Posterior cingulate gyrus (tissue), 11 donors: ENCODE data around the gene MYO5B.

Experiments used
- DNase-seq, 10 donors: peaks; one replicate each; pipeline versions ENCODE4 v3.0.0 to v3.0.0-alpha.2; 2020 to 2021; ENCODE audit warnings: mixed read lengths in 3 of 10
- intact Hi-C: fragments of 100-400 bp; cut with DNase I; formaldehyde crosslinking; loops from one replicate; pipeline ENCODE4 v1.15.1; 2023

The MYO5B gene

DNA sequence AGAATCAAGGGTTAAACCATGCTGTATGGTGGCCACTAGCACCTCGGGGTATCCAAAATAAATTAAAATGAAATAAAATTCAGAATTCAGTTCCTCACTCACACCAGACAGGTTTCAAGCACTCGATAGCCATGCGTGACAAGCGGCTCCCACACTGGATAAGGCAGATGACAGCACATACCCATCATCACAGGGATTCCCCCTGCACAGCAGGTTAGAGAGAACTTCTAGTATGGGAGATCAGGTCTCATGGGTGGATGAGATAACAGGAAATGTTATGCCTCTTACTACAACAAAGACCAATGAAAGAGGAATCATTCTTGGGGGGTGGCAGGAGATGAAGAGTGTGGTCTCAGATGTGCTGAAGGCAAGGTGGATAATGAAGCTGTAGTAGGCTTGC lies 259.7 kb downstream of the MYO5B start:
- no peak for DNase-seq
- intact Hi-C loops, result no loop called here

DNA sequence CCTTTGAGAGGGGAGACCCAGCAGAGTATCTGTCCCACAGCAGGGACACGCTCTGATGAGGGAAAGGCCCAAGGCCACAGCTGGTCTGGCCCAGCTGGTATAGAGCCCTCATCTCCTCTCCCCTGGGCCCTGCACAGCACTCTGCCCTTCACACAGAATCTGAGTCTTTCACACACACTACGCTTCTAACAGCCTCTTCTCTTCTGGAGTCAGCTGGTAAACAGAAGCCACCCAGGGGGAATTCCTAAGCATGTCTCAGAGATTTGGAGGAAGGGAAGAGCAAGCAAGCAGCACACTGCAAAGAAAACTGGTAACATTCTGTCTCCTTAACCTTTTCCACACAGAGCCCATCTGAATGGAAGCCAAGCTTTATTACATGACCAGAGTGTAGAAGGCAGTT lies 260.5 kb downstream of the MYO5B start:
- intact Hi-C loops, result no loop called here
- no peak for DNase-seq

DNA sequence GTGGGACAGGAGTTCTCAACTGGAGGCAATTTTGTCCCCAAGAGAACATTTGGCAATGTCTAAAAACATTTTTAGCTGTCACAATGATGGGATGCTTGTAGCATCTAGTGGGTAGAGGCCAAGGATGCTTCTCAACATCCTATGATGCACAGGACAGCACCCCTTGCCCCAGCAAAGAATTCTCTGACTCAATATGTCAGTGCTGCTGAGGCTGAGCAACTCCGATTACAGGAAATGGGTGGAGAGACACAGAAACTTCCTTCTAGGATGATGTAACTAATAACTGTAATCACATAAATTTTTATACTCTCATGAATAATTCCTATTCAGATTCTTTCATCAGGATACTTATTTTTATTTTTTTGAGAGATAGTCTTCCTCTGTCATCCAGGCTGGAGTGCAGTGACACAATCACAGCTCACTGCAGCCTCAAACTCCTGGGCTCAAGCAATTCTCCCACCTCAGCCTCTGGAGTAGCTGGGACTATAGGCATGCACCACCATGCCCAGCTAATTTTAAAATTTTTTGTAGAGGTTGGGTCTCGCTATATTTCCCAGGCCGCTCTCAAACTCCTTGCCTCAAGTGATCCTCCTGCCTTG lies 261.3 kb downstream of the MYO5B start:
- DNase-seq, result no peak
- intact Hi-C loops, result no loop called here

DNA sequence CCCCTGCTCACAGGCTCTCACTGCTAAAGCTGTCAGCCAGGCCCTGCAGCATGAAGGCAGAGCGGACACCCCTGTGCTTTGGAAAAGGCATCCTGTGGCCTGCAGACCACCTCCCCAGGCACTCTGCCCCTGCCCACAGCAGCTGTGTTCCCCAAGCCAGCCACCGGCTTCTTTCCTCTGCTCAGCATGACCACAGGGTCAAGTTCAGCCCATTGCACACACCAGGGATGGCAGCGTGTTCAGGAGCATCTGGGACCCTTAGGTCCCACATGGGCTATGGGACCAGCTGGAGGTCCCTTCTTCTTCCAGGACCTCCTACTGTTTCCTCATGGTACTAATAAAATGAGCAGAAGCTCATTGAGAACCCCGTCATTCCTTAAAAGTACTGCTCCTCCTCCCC lies 263.2 kb downstream of the MYO5B start:
- DNase-seq, result no peak
- intact Hi-C loops, result no loop called here

DNA sequence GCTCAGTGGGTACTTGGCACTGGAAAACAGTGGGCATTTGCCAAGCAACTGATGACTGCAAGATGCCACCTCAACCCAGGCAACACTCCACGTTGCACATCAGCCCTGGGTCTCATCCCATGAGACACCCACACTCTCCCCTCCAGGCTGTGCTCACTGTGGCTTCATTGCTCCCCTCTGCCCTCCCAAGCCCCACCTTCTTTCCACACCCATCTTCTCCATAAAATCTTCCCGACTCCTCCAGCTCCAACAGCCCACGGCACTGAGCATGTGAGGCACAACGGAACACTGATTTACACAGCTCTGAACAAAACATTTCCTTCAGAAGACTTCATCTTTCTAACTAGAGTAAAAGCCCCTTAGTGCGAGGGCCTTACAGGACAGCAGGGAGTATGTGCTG lies 263.8 kb downstream of the MYO5B start:
- DNase-seq, result no peak
- intact Hi-C loops, result no loop called here

DNA sequence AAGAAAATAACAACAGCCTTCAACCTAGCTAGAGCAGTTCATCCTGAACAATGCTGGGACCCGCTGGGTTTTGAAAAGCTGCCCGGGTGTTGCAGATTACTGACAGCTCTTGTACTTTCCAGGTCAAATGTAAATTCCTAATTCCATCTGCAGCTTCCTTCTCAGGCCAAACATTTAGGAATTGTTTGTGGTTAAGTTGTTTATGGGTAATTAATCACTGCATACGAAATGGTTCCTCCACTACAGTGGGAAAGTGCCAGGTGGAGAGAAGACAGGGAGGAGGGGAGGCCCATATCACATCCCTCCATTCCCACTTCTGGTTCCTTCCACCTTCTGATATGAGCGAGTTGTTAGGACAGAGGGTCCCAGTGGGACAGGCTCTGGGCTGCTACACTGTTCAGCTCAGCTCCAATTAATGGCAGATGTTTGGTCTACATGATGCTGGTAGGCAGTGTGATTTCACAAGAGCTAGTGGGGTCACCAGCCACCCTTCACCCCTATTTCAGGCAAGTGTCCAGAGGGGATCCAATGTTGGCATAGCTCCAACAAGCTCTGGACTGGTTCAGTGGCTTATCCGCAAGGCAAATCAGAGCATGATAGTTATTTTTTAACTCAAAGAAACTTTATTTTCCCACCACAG lies 268.7 kb downstream of the MYO5B start:
- no peak for DNase-seq
- intact Hi-C loops, result no loop called here

DNA sequence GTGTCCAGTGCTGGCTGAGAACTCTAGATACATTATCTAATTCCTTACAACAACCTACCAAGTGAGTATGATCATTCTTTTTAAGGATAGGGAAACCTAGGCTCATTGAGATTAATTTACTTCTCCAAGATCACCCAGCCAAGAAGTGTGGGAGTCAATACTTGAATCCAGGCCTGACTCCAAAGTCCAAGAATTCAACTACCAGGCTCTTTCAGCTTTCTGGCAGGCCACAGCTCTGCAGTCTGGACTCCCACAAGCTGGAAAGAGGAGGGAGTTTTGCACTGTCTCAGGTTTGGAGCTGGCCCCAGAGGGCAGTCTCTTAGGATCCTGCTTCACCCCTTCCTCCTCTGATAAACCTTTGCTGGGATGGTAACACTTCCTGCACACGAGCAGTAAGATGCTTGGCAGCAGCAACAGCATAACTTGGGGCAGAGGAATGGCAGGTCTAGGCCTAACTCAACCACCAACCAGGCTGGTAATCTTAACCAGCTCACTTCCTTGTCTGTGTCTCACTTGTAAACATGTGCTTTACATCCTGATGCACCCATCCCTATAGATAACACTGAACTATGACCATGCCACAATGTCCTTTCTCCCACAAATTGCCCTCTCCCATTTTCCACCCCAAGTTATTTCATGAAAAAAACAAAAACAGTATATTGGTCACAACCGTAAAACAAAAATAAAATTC lies 270.5 kb downstream of the MYO5B start:
- no peak for DNase-seq
- intact Hi-C loops, result no loop called here

DNA sequence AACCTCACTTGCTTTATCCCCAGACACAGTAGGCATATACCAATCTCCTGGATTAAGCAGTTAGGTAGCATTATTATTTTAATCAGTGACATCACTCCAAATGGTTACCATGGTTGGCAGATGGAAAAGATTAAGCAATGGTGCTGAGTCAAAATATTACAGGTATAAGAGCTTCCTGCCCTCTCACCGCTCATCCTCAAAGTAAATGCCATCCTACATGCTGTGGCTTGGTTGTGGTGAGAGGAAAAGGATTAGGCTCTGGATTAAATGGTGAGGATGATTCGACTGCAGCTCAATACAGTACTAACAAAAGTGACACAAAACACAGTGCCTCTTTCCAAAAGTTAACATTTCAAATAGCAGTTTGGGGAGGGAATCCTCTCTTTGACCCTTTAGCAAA lies 272.7 kb downstream of the MYO5B start:
- intact Hi-C loops, result no loop called here
- no peak for DNase-seq

DNA sequence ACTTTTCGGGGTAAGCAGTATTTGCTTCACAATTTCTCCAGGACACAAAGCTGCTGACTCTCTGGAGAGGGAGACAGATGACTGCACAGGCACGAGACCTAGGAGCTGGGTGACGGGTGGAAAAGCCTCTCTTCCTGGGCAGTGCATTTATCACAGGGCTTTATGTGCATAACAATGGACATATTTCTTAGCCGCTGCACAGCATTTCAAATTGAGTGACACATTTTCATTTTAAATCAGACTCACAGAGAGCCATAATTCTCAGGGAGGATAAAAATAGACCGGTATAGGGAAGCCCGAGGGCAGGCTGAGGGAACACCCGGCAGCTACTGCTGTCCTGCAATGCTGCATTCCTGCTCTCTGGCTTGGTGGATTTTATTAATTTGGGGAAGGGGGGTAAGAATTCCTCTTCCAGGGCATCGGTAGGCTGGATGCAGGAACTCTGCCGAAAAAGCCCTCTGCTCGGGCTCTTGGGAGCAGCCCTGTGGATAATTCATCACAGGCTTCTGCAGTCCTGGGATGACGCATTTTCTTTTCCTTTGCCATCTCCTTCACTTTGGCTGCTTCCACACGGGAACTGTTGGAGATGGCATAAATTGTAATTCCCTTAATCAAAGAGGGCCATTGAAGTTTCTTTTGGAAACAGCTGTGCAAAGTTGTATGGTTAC lies 273.5 kb downstream of the MYO5B start:
- DNase-seq, result no peak
- intact Hi-C loops, result no loop called here

DNA sequence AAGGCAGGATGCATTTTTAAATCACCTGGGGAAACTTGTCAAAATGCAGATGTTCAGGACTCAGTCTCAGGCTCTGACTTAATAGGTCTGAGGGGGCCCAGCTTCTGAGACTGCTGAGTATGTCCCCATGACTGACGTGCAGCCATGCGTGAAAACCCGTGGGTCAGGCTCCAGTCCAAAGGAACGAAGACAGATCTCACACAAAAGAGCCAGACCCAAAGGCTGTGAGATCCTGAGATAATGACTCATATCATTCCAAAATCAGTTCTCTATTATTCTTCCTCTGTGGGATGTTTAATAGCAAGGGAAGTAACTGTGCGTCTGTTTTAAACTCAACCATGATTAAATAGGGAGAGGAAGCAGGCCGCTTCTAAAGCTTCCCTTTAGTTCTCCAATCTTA lies 274.2 kb downstream of the MYO5B start:
- no peak for DNase-seq
- intact Hi-C loops, result no loop called here

DNA sequence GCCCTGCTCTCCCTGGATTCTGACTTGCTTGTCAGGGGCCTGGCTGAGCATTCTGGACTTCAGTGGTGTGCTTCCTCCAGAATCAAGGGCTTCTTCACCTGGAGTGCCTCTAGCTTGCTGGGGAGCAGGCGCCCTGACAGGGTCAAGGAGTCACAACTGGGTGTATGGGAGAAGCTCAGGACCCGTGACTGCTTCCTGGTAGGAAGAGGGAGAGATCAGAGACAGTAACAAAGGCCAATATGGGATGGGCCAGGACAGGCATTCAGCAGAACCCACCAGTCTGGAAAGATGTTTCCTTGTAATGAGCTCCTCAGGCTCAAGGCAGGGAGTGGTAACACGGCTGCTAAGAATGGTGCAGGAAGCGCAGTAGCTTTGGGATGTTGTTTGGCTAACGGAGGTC lies 277.2 kb downstream of the MYO5B start:
- intact Hi-C loops, result no loop called here
- no peak for DNase-seq

DNA sequence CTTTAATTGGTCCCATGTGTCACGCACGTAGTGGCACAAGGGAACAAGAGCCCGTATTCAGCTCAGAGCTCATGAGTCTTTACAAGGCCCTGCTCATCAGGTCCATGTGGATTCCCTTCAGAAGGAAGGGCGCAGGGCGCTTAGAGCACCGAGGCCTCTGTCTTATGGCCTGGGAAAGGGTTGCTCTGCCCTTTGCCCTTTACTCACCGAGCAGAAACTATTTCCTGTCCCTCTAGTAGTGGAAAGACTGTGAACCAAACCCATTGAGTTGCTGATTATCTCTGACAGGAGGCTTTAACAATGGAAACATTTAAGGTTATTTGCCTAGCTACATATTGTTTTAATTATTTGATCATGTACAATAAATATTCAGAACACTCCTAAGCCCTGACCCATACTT lies 279.6 kb downstream of the MYO5B start:
- intact Hi-C loops, result no loop called here
- no peak for DNase-seq

DNA sequence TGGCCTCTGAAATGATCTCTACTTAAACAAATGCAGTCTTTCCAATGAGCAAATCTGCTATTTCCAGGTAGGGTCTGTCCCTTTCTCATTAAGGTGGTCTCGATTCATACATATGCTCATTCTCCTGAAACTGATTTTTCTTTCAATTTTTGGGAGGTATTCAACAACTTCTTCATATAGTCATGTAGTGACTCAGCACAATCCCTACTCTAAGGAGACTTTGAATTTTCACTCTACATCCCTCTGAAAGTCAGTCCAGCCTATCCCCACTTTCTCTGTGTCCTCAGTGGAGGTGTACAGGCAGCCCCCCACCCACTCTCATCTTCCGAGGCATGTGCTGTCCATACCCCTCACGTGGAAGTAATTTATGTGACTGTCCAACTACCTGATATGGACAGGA lies 281.7 kb downstream of the MYO5B start:
- DNase-seq, result no peak
- intact Hi-C loops, result no loop called here

DNA sequence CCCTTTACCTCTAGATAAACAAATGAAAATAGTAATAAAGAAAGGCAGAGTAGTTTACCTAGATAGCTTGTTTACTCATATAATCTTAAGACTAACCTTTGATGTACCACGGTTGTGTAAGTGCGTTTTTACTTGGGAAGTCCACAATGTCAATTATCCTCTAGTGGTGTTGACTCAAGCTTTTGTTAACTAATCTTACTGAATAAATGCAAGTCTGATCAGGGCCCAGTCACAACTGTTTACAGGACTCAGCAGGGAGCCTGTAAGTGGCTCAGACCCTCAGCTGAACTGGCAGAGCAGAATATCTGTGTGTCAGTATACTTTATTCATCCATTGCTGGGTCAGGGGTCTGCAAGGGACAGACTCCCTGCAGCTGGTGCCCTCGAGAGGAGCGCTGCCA lies 283.5 kb downstream of the MYO5B start:
- no peak for DNase-seq
- intact Hi-C loops, result no loop called here

DNA sequence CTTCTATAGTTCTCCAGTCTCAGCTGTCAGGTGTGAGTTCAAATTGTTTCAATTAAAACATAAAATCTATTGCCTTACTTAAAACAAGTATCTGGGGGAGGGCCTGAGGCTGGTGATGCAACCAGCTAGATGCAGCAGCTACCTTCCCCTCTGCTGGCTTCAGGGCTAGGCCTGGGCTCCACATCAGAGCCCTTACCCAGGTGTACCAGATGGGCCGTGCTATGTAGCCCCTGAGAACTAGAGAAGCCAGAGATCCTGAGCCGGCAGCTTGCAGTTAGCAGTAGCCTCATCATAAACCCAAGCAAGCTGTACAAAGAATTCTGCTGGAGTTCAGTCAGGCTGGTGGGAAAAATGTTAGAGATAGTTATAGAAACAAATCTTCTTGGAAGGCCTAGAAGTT lies 284.0 kb downstream of the MYO5B start:
- intact Hi-C loops, result no loop called here
- no peak for DNase-seq

DNA sequence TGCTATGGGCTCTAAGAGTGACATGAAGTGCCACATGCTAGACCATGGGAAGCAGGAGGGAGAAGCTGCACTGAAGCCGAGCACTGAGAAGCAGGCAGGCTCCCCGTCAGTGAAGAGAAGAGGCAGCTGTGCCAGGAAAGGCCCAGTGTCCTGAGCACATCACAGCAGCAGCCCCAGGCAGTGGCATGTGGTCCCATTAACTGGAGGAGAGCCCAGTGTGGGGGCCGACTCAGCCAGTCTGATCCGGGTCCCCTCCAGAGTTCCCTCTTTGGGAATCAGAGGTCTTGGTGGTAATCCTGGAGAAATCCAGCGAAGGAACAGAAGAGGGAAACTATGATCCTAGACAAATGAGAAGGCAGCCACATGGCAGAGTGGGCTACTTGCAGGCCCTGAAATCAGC lies 284.9 kb downstream of the MYO5B start:
- no peak for DNase-seq
- intact Hi-C loops, result no loop called here

DNA sequence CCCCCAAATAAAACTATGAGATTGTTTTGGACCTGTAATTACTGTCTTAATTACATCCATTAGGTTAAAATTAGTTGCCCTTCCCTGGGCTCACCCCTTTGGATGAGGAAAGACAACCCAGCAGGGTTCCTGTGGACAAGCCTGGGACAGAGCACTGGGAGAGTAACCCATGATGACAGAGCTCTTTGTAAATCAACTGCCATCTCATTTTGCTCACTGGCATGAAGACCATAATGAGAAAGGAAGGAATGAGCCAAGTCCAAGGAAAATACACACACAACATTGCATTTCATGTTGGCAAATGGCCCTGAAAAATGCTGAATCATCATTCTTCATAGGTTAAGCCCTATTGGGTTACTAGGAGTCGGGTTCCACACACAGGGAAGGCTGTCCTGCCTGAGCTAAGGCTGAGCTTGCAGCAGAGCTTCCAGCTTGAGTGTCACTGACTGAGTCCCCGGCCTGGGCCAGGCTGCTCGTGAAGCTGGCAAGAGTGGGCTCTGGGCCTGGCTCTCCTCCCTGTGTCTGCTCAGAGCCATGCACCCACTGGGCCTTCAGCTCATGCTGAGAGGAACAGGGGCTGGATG lies 287.5 kb downstream of the MYO5B start:
- intact Hi-C loops, result no loop called here
- no peak for DNase-seq

DNA sequence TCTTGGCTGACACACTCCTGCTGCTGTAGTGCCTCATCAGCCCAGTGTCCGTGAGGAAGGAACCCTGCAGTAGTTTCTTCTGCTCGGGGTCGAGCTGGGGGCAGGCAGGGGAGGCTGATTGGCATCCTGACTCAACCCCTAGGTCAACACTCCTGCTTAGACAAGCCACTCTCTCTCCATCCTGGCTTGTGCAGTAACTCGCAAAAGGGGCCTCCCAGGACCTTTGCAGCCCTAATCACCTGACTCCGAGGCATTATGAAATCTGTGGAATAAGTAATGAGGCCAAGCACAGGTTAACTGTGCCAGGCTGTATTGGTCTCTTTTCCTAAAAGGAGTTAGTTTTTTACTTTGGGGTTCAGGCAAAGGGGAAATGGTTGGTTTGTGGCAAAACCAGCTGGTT lies 289.2 kb downstream of the MYO5B start:
- no peak for DNase-seq
- intact Hi-C loops, result no loop called here

DNA sequence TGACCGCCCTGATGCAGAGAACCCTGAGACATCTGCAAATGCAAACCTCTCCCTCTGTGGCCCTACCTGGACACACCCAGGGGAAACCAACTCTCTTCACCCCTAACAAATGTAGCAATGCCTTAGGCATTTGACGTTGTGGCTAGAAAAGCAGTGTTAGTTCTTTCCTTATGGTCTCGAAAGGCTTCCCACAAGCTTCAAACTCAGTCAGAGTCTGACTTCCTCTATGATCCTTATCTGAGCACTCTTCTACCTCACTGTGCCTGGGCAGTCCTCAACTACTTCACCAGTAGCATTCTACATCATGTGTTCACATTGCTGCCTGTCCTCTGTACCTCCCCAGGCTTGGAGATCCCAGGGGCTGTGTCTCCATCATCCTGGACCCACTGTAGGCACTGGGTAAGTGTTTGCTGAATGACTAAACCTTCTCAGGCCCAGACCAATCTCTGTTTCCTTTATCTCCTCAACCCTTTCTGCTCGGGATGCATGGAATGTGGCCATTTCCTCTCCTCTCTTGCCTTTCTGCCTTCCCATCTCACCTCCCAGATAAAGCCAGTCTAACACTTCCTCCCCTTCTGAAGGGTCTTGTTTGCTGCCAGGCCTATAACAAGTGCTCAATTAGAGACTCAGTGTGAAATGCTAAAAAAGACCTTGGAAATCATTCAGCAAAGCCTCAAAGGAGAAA lies 289.9 kb downstream of the MYO5B start:
- intact Hi-C loops, result no loop called here

DNA sequence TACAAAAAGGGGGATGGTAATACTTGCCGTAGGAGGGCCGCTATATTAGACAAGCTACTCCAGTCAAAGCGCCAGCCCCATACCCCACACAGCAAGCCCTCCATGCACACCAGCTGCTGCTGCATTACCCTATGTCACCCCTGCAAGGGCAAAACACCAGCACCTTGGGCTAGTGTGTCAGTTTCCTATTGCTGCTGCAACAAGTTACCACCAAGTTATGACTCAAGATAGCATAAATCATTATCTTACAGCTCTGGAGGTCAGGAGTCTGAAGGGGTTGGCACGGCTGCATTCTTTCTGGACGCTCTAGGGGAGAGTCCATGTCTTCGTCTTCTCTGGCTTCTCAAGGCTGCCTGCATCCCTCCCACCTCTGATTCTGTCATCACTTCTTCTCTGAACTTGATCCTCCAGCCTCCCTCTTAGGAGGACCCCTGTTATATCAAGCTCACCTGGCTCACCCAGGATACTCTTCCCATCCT lies 293.0 kb downstream of the MYO5B start:
- intact Hi-C loops, result no loop called here
- DNase-seq, result no peak

More for the DNA sequence above, 289.9 kb downstream of the MYO5B start:
- no peak for DNase-seq
